ENCODE results near the gene PLCE1. TPM values are rescaled to one million over a fixed set of nuclear protein-coding genes. Genes with fewer than 3 reads are reported as not detected.

Gene PLCE1
- total RNA-seq, 1 experiment from 2014 or later, result 0.13 TPM

DNA sequence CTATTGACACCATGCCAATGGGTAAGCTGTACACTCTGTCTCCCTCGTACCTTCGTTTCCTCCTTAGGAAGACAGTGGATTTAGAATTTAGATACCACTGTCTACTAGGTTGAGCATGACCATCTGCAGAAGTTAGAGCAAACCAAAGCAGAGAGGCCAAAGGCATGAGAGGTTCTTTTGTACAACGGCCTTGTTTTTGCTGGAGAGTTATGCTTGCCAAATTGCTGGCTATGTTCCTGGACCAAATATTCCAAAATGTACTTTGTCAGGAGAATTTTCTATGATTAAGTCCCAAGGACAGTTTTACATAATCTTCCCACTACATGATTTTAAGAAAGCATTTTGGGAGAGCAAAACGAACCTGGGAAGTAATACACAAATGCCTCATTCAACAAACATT lies 47.9 kb upstream of the PLCE1 start:
- Histone ChIP-seq H3K9me3 (ENCODE audit: control insufficient read depth, low read depth, low read length) (no peaks in the 10 kb centered on the region), H4K5ac (ENCODE audit: insufficient read length, low read depth, low read length) (no peak overlapping the region), H3K4ac (ENCODE audit: low read depth, low read length) (no peak overlapping the region), H4K91ac (ENCODE audit: insufficient read length, low read depth, low read length) (no peak overlapping the region), H2AK5ac (ENCODE audit: insufficient read length, low read length) (no peak overlapping the region), H3K56ac (ENCODE audit: insufficient read length, low read depth, low read length) (no peak overlapping the region), H3K4me2 (ENCODE audit: insufficient read depth, insufficient read length, low read length) (no peak overlapping the region), H2BK12ac (ENCODE audit: insufficient read length, low read depth, low read length) (no peak overlapping the region), H3K79me2 (ENCODE audit: insufficient read depth, low read length) (no peaks in the 10 kb centered on the region), H2AFZ (ENCODE audit: low read length) (no peak overlapping the region), H2BK5ac (ENCODE audit: insufficient read length, low read length) (no peak overlapping the region), H3K14ac (ENCODE audit: insufficient read depth, low read length) (no peak overlapping the region), H3T11ph (ENCODE audit: low read length) (no peak overlapping the region), H3K18ac (ENCODE audit: insufficient read length, low read depth, low read length) (no peak overlapping the region), H3K27ac (ENCODE audit: insufficient read length, low read depth, low read length) (no peak overlapping the region), H4K8ac (replicated peaks; ENCODE audit: insufficient read length, low read depth, low read length) (no peak overlapping the region), H3K9ac (ENCODE audit: extremely low read depth, insufficient read length, low read length) (no peak overlapping the region), H3K4me1 (ENCODE audit: insufficient read depth, low read length) (no peaks in the 10 kb centered on the region), H3K23me2 (ENCODE audit: insufficient read length, low read depth, low read length, poor library complexity, severe bottlenecking) (no peaks in the 10 kb centered on the region), H3K27me3 (ENCODE audit: insufficient read depth, low read length) (no peaks in the 10 kb centered on the region), H3K79me1 (ENCODE audit: insufficient read depth, low read depth, low read length, poor library complexity, severe bottlenecking) (no peaks in the 10 kb centered on the region), H4K20me1 (ENCODE audit: control insufficient read depth, insufficient read depth, insufficient read length) (no peaks in the 10 kb centered on the region), H3K23ac (ENCODE audit: insufficient read length, low read depth, low read length) (no peak overlapping the region), H2BK20ac (ENCODE audit: low read depth, low read length, poor library complexity, severe bottlenecking) (no peak overlapping the region), H2BK15ac (ENCODE audit: low read depth, low read length) (no peak overlapping the region), H2BK120ac (ENCODE audit: low read depth, low read length, poor library complexity, severe bottlenecking) (no peak overlapping the region)
- TF ChIP-seq, protein P1, sequence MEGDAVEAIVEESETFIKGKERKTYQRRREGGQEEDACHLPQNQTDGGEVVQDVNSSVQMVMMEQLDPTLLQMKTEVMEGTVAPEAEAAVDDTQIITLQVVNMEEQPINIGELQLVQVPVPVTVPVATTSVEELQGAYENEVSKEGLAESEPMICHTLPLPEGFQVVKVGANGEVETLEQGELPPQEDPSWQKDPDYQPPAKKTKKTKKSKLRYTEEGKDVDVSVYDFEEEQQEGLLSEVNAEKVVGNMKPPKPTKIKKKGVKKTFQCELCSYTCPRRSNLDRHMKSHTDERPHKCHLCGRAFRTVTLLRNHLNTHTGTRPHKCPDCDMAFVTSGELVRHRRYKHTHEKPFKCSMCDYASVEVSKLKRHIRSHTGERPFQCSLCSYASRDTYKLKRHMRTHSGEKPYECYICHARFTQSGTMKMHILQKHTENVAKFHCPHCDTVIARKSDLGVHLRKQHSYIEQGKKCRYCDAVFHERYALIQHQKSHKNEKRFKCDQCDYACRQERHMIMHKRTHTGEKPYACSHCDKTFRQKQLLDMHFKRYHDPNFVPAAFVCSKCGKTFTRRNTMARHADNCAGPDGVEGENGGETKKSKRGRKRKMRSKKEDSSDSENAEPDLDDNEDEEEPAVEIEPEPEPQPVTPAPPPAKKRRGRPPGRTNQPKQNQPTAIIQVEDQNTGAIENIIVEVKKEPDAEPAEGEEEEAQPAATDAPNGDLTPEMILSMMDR (conservative IDR thresholded peaks at IDR 0.05), result no peak
- H3K4me3 Mint-ChIP-seq, result no peak overlapping the region
- H3K36me3 Mint-ChIP-seq (ENCODE audit: insufficient read depth in 1 of 3, low read depth in 3 of 3), result no peaks in the 10 kb centered on the region
- no CpG with 5 or more reads among the region's 4 CpGs for WGBS (ENCODE audit: extremely low coverage, insufficient read length, low lambda C conversion rate)
- DNase-seq, result no peak
- H3K27me3 Mint-ChIP-seq (ENCODE audit: low read depth), result peaks cover 15% of the 10 kb centered on the region
- H3K9me3 Mint-ChIP-seq, result no peaks in the 10 kb centered on the region
- H3K4me1 Mint-ChIP-seq, result no peaks in the 10 kb centered on the region
- no peak overlapping the region for H3K27ac Mint-ChIP-seq

Data from H9 (cell line).